Ishikawa (cell line): ENCODE measurements around the gene STK32A.

Experiments
- CEBPB ChIP-seq: IDR thresholded peaks from 2 replicates; pipeline ENCODE4 v1.6.1; 2012
- CREB1 ChIP-seq: IDR thresholded peaks from 2 replicates; pipeline ENCODE4 v1.6.1; 2012; ENCODE audit warnings: low read depth
- EGR1 ChIP-seq: IDR thresholded peaks from 2 replicates; pipeline ENCODE4 v1.6.1; 2012
- FOXM1 ChIP-seq: IDR thresholded peaks from 2 replicates; pipeline ENCODE4 v1.6.1; 2012; ENCODE audit warnings: low read depth, borderline replicate concordance
- RAD21 ChIP-seq: IDR thresholded peaks from 2 replicates; pipeline ENCODE4 v1.6.1; 2012; ENCODE audit warnings: low read depth
- TEAD4 ChIP-seq: IDR thresholded peaks from 2 replicates; pipeline ENCODE4 v1.6.1; 2012

DNA sequence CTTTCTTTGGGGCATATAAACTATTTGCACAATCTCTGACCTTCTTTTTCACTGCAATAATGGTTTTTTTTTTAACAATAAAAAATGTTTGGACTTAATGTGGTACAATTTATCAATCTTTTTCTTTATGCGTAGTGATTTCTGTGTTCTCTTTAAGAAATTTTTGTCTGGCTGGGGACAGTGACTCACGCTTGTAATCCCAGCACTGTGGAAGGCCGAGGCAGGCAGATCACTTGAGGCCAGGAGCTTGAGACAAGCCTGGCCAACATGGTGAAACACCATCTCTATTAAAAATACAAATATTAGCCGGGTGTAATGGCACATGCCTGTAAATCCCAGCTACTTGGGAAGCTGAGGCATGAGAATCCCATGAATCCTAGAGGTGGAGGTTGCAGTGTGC, 72.3 kb downstream of the STK32A start:
- TF ChIP-seq CEBPB (no peak), TEAD4 (no peak), CREB1 (no peak), FOXM1 (no peak), RAD21 (no peak), EGR1 (no peak)
